HL-60 (cell line): ENCODE results near the gene TMTC4.

ENCODE experiments used
- DNase-seq, 2 experiments: peaks; one replicate each; pipeline ENCODE4 v3.0.0-alpha.2; 2010 to 2020; ENCODE audit warnings: low read depth in 1 of 2, low spot score in 1 of 2
- H3K27ac ChIP-seq: fragments of 250-450 bp; sonication (Bioruptor Pico); replicated peaks from 2 replicates; pipeline ENCODE4 v1.5.1; 2020; ENCODE audit warnings: mild to moderate bottlenecking, moderate library complexity
- H3K27me3 ChIP-seq: fragments of 250-450 bp; sonication (Bioruptor Pico); 2 replicates; pipeline ENCODE4 v1.5.1; 2021; ENCODE audit warnings: mild to moderate bottlenecking, moderate library complexity; ENCODE audit not compliant: insufficient read depth, poor library complexity, severe bottlenecking
- H3K4me3 ChIP-seq: replicated peaks from 2 replicates; pipeline ENCODE4 v1.5.1; 2011; ENCODE audit warnings: mild to moderate bottlenecking, control low read depth, low read length; ENCODE audit not compliant: insufficient read depth
- GABPA ChIP-seq: IDR thresholded peaks from 2 replicates; pipeline ENCODE4 v1.6.1; 2012; ENCODE audit warnings: low read depth
- POLR2AphosphoS5 ChIP-seq: IDR thresholded peaks from 2 replicates; pipeline ENCODE4 v1.6.1; 2012; ENCODE audit warnings: low read depth
- SPI1 ChIP-seq: IDR thresholded peaks from 2 replicates; pipeline ENCODE4 v1.6.1; 2012; ENCODE audit warnings: low read depth, mild to moderate bottlenecking, borderline replicate concordance
- TF ChIP-seq, protein P1 (sequence below): IDR thresholded peaks from 2 replicates; pipeline ENCODE4 v1.6.1; 2012; ENCODE audit warnings: low read depth; ENCODE audit not compliant: insufficient replicate concordance
- TF ChIP-seq, protein P2 (sequence below): IDR thresholded peaks from one replicate; pipeline ENCODE4 v1.5.1; 2011; ENCODE audit warnings: low read length, control low read depth, inconsistent platforms; ENCODE audit not compliant: insufficient read depth

Gene TMTC4

DNA sequence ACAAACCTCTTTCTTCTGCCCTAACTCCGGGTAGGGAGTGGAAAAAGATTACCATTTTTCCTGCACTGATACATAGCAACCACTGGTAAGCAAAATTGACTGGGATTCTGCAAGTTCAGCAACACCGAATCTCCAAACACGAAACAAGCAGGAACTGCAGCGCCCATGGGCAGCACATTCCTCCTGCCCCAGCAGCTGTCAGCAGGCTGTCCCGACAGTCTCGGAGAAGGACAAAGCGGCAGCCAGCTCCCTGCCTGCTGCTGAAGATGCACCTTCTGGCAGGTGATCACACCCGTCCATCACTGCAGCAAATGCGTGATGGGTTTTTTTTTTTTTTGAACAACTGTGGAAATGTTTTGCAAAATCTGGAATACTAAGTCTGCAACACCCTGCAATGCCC is 6.7 kb downstream of the TMTC4 start:
- no peak for DNase-seq
- H3K4me3 ChIP-seq, result no peak overlapping the region
- TF ChIP-seq POLR2AphosphoS5 (no peak), GABPA (no peak), SPI1 (no peak)
- TF ChIP-seq, protein P1, sequence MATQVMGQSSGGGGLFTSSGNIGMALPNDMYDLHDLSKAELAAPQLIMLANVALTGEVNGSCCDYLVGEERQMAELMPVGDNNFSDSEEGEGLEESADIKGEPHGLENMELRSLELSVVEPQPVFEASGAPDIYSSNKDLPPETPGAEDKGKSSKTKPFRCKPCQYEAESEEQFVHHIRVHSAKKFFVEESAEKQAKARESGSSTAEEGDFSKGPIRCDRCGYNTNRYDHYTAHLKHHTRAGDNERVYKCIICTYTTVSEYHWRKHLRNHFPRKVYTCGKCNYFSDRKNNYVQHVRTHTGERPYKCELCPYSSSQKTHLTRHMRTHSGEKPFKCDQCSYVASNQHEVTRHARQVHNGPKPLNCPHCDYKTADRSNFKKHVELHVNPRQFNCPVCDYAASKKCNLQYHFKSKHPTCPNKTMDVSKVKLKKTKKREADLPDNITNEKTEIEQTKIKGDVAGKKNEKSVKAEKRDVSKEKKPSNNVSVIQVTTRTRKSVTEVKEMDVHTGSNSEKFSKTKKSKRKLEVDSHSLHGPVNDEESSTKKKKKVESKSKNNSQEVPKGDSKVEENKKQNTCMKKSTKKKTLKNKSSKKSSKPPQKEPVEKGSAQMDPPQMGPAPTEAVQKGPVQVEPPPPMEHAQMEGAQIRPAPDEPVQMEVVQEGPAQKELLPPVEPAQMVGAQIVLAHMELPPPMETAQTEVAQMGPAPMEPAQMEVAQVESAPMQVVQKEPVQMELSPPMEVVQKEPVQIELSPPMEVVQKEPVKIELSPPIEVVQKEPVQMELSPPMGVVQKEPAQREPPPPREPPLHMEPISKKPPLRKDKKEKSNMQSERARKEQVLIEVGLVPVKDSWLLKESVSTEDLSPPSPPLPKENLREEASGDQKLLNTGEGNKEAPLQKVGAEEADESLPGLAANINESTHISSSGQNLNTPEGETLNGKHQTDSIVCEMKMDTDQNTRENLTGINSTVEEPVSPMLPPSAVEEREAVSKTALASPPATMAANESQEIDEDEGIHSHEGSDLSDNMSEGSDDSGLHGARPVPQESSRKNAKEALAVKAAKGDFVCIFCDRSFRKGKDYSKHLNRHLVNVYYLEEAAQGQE, result no peak
- no peaks in the 10 kb centered on the region for H3K27me3 ChIP-seq
- H3K27ac ChIP-seq, result no peak overlapping the region

DNA sequence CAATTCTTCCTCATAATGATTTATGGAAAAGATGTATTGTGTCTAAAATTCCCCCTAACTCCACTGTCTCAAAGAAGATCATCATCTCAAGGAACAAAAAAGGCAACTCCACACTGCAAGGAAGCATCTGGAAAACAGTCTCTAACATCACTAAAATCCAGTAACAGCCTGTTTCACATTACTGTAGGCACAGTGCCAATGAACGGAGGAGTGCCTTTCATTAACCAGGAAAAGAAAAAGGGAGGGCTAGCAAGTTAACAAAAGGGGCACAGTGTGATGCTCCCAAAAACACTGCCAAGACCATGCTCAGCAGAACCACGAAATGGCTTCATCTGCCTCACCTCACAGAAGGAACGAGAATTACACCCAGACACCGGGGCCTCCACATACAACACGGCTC is 8.5 kb downstream of the TMTC4 start:
- DNase-seq, result no peak
- Histone ChIP-seq H3K4me3 (no peak overlapping the region), H3K27me3 (no peaks in the 10 kb centered on the region), H3K27ac (no peak overlapping the region)
- TF ChIP-seq, protein P1, result no peak
- TF ChIP-seq POLR2AphosphoS5, result no peak

DNA sequence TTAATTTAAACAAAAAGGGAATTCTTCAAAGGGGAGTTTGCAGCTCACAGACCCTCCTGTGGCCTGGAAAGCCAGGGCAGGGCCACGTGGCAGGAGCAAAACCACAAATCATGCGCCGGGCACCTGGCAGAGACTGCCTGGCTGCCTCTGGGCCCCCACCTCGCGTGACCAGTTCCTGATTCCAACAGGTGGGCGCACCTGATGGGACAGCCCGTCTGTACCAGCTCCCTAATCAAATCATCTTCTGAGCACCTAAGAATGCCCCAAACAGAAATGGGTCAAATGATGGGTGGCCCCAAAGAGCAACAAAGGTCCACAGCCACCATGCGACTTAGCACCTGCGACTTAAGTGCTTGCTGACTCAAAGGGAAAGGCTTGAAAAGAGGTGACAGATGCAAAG is 9.2 kb downstream of the TMTC4 start:
- no peak for DNase-seq
- TF ChIP-seq GABPA (no peak), POLR2AphosphoS5 (no peak), SPI1 (no peak)
- TF ChIP-seq, protein P1, result no peak
- TF ChIP-seq, protein P2, sequence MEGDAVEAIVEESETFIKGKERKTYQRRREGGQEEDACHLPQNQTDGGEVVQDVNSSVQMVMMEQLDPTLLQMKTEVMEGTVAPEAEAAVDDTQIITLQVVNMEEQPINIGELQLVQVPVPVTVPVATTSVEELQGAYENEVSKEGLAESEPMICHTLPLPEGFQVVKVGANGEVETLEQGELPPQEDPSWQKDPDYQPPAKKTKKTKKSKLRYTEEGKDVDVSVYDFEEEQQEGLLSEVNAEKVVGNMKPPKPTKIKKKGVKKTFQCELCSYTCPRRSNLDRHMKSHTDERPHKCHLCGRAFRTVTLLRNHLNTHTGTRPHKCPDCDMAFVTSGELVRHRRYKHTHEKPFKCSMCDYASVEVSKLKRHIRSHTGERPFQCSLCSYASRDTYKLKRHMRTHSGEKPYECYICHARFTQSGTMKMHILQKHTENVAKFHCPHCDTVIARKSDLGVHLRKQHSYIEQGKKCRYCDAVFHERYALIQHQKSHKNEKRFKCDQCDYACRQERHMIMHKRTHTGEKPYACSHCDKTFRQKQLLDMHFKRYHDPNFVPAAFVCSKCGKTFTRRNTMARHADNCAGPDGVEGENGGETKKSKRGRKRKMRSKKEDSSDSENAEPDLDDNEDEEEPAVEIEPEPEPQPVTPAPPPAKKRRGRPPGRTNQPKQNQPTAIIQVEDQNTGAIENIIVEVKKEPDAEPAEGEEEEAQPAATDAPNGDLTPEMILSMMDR, result no peak
- no peaks in the 10 kb centered on the region for H3K27me3 ChIP-seq
- no peak overlapping the region for H3K4me3 ChIP-seq
- no peak overlapping the region for H3K27ac ChIP-seq

DNA sequence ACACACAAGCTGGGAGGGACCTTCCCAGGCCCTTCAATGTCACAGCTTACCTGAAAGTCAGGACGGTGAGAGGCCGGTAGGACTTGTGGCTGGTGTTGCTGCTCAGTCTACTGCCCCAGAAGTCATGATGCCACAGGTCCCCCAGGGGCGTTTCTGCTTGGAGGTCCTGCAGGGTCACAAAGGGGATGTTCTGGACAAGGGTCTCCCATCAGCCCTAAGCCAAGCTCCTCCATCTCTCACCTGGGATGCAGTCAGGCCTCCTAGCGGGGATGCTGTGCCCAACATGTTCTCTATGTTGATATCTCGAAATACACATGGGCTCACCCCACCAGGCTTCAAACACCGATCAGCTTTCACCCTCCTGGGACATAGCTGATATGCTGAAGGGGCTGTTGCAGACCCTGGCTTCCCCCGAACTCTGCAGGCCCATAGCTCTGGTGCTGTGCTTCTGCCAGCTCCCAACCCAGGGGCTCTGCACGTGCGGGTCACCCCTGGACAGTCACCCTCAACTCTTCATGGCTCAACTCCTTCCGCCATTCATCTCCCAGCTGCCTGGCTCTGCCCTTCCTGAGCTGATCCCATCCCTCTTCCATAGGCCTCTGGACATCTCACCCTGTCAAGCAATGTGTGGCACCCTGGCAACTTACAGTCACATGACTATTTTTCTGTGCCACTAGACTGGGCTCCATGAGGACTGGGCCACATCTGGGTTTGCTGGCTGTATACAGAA is 10.3 kb downstream of the TMTC4 start:
- DNase-seq, result no peak
- H3K27ac ChIP-seq, result no peak overlapping the region
- H3K4me3 ChIP-seq, result no peak overlapping the region
- H3K27me3 ChIP-seq, result no peaks in the 10 kb centered on the region
- TF ChIP-seq, protein P2, result no peak
- no peak for TF ChIP-seq POLR2AphosphoS5
